ENCODE results near the gene EAF1.
"Not testable (repeated sequence)": the region's sequence is repeated elsewhere in the genome, so short reads cannot be mapped to it uniquely, and the experiment has no call there.

The EAF1 gene

DNA sequence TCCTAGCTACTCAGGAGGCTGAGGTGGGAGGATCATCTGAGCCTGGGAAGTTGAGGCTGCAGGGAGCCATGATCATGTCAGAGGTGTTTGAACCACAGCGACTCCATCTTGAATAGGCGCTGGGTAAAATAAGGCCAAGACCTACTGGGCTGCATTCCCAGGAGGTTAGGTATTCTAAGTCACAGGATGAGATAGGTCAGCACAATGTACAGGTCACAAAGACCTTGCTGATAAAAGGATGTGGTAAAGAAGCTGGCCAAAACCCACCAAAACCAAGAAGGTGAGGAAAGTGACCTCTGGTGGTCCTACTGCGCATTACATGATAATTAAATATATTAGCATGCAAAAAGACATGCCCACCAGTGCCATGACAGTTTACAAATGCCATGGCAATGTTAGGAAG, 28.7 kb upstream of the EAF1 start:
- TF ChIP-seq, protein P1, sequence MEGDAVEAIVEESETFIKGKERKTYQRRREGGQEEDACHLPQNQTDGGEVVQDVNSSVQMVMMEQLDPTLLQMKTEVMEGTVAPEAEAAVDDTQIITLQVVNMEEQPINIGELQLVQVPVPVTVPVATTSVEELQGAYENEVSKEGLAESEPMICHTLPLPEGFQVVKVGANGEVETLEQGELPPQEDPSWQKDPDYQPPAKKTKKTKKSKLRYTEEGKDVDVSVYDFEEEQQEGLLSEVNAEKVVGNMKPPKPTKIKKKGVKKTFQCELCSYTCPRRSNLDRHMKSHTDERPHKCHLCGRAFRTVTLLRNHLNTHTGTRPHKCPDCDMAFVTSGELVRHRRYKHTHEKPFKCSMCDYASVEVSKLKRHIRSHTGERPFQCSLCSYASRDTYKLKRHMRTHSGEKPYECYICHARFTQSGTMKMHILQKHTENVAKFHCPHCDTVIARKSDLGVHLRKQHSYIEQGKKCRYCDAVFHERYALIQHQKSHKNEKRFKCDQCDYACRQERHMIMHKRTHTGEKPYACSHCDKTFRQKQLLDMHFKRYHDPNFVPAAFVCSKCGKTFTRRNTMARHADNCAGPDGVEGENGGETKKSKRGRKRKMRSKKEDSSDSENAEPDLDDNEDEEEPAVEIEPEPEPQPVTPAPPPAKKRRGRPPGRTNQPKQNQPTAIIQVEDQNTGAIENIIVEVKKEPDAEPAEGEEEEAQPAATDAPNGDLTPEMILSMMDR (IDR thresholded peaks at IDR 0.05; ENCODE audit: low read depth, low read length, missing control alignments): peak; percentile 42
- DNase-seq (ENCODE audit: low read depth); H3K4me3 ChIP-seq (ENCODE audit: low read depth, low read length); in situ Hi-C loops (cut with HindIII; ENCODE audit: low sequenced_read_pairs): not testable (repeated sequence)

DNA sequence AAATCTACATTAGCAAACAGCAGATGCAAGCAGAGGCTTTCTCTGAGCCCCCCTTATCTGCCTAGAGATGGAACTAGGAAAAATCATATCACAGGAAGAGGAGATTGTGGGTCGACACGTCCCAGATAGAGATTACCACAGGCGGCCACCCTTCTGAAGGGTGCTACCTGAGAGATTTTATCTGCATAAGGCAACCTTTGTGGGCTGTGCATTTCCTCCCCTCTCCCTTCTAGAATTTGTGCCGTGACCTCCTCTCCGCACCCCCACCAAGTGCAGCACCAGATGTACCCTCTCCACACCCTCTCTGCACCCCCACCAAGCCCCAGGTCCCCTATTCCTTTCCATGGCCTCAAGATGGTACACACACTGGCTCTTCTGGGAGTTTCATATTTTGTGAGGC, 27.4 kb upstream of the EAF1 start:
- DNase-seq (ENCODE audit: low read depth): no peak
- in situ Hi-C loops (cut with HindIII; ENCODE audit: low sequenced_read_pairs): no loop called here
- TF ChIP-seq, protein P1 (IDR thresholded peaks at IDR 0.05; ENCODE audit: low read depth, low read length, missing control alignments): no peak
- no peak overlapping the region for H3K4me3 ChIP-seq (ENCODE audit: low read depth, low read length)

DNA sequence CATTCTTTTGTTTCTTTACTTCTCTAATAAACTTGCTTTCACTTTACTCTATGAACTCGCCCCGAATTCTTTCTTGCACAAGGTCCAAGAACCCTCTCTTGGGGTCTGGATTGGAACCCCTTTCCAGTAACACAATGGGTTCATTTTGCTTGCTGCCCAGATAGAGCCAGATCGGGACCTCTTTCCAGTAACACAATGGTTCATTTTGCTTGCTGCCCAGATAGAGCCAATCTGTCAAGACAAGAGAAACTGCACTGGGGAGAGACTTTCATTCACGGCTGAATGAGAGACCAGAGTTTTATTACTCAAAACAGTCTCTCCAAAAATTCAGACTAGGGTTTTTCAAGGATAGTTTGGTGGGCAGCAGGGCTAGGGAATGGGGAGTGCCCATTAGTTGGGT, 25.5 kb upstream of the EAF1 start:
- no peak for DNase-seq (ENCODE audit: low read depth)
- TF ChIP-seq, protein P1 (IDR thresholded peaks at IDR 0.05; ENCODE audit: low read depth, low read length, missing control alignments): no peak
- H3K4me3 ChIP-seq (ENCODE audit: low read depth, low read length): no peak overlapping the region
- in situ Hi-C loops (cut with HindIII; ENCODE audit: low sequenced_read_pairs): no loop called here

DNA sequence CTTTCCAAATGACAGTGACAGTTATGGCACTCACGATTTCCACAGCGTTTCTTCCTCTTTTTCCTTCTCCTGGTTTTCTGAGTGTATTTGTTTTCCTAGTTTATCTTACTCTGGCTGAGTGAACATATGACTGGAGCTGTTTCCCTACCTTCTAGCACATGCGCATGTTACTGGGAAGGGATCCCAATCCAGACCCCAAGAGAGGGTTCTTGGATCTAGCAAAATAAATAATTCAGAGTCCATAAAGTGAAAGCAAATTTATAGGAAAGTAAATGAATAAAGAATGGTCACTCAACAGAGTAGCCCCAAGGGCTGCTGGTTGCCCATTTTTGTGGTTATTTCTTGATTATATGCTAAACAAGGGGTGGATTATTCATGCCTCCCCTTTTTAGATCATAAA, 23.9 kb upstream of the EAF1 start:
- in situ Hi-C loops (cut with HindIII; ENCODE audit: low sequenced_read_pairs): no loop called here
- TF ChIP-seq, protein P1 (IDR thresholded peaks at IDR 0.05; ENCODE audit: low read depth, low read length, missing control alignments): no peak

DNA sequence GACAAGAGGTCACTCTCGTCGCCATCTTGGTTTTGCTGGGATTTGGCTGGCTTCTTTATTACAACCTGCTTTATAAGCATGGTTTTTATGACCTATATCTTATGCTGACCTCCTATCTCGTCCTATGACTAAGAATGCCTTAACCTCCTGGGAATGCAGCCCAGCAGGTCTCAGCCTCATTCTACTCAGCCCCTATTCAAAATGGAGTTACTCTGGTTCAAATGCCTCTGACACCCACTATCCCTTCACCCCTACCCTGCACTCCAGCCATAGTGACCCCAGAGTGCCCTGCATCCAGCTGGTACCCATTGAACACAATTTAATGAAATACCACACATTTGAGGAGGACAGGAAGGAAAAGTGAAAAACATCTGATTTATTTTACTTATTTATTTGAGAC, 23.4 kb upstream of the EAF1 start:
- TF ChIP-seq, protein P1 (IDR thresholded peaks at IDR 0.05; ENCODE audit: low read depth, low read length, missing control alignments): no peak
- in situ Hi-C loops (cut with HindIII; ENCODE audit: low sequenced_read_pairs): no loop called here
- H3K4me3 ChIP-seq (ENCODE audit: low read depth, low read length): no peak overlapping the region
- DNase-seq (ENCODE audit: low read depth): no peak

More for the DNA sequence above, 23.9 kb upstream of the EAF1 start:
- no peak overlapping the region for H3K4me3 ChIP-seq (ENCODE audit: low read depth, low read length)
- no peak for DNase-seq (ENCODE audit: low read depth)

DNA sequence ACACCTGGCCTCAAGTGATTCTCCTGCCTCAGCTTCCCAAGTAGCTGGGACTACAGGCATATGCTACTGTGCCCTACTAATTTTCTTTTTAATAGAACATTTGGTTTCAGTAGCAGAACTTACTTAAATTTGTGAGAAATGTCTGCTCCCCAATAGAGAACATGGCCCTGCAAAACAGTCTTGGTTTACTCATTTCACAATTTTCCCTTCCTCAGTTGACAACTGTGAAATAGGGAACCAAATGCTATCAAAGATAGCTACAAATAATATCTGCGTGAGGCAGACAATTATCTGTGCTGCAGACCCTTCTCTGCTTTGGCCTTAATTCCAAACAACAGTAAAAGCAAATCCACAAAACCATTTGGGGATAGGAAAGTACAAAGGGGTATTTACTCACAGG, 22.6 kb upstream of the EAF1 start:
- in situ Hi-C loops (cut with HindIII; ENCODE audit: low sequenced_read_pairs): loop anchor here (5.0 kb wide), 1 partner anchor 152 kb away; no protein-coding TSS in a partner anchor
- H3K4me3 ChIP-seq (ENCODE audit: low read depth, low read length): no peak overlapping the region
- no peak for DNase-seq (ENCODE audit: low read depth)
- TF ChIP-seq, protein P1 (IDR thresholded peaks at IDR 0.05; ENCODE audit: low read depth, low read length, missing control alignments): no peak
